OCI-LY3 (cell line): Measurements from ENCODE around the gene RIN1.

Source experiments
- H2AFZ ChIP-seq: fragments of 200-600, 300-600 bp; shearing (Covaris generic); 2 replicates; pipeline ENCODE4 v1.6.0; 2014; ENCODE audit warnings: antibody characterized with exemption, low read depth, low read length
- H3K27ac ChIP-seq: fragments of 200-600, 300-600 bp; sonication (generic); 2 replicates; pipeline ENCODE4 v1.5.1; 2014; ENCODE audit warnings: mild to moderate bottlenecking, low read length, moderate library complexity, mixed read lengths
- H3K27me3 ChIP-seq: fragments of 200-600, 300-600 bp; sonication (generic); 2 replicates; pipeline ENCODE4 v1.6.1; 2014; ENCODE audit warnings: low read depth, low read length, mixed read lengths
- H3K36me3 ChIP-seq: fragments of 200-600, 300-600 bp; sonication (generic); replicated peaks from 2 replicates; pipeline ENCODE3; 2014; ENCODE audit warnings: low read depth, low read length, mixed read lengths
- H3K4me1 ChIP-seq: fragments of 300-600, 200-600 bp; sonication (generic); 2 replicates; pipeline ENCODE4 v1.6.1; 2014; ENCODE audit warnings: low read length, mixed read lengths
- H3K4me2 ChIP-seq: fragments of 200-600, 300-600 bp; sonication (generic); 2 replicates; pipeline ENCODE4 v1.6.1; 2014; ENCODE audit warnings: low read length, mixed read lengths
- H3K4me3 ChIP-seq: fragments of 300-600, 200-600 bp; sonication (generic); 2 replicates; pipeline ENCODE4 v1.5.1; 2014; ENCODE audit warnings: antibody characterized with exemption, mild to moderate bottlenecking, low read length, moderate library complexity
- H3K79me2 ChIP-seq: fragments of 300-600, 200-600 bp; shearing (Covaris generic); 2 replicates; pipeline ENCODE4 v1.6.1; 2014; ENCODE audit warnings: mild to moderate bottlenecking, low read length, mixed read lengths
- H3K9ac ChIP-seq: fragments of 300-600, 200-600 bp; shearing (Covaris generic); 2 replicates; pipeline ENCODE4 v1.6.0; 2014; ENCODE audit warnings: mild to moderate bottlenecking, low read length, moderate library complexity
- H3K9me3 ChIP-seq: fragments of 200-600, 300-600 bp; shearing (Covaris generic); 2 replicates; pipeline ENCODE4 v1.6.1; 2014; ENCODE audit warnings: low read length, mixed read lengths; ENCODE audit not compliant: insufficient read depth
- H4K20me1 ChIP-seq: fragments of 200-600, 300-600 bp; sonication (generic); 2 replicates; pipeline ENCODE4 v1.6.1; 2016; ENCODE audit warnings: low read length, mixed read lengths; ENCODE audit not compliant: insufficient read depth
- CTCF ChIP-seq: fragments of 200-600, 300-600 bp; sonication (generic); IDR thresholded peaks from 2 replicates; pipeline ENCODE4 v1.5.1; 2014; ENCODE audit warnings: antibody characterized with exemption, low read length, low read depth
- EZH2phosphoT487 ChIP-seq: fragments of 200-600 bp; shearing (Covaris generic); IDR thresholded peaks from 2 replicates; pipeline ENCODE4 v1.6.1; 2018; ENCODE audit warnings: antibody characterized with exemption, mixed run types, low read depth

Gene RIN1

GRCh38 chr11:66340596-66341501, 4.6 kb upstream of the RIN1 start:
- TF ChIP-seq EZH2phosphoT487 (no peak), CTCF (no peak)
- H4K20me1 ChIP-seq = no peaks in the 10 kb centered on the region
- H3K4me2 ChIP-seq = no peak overlapping the region
- no peak overlapping the region for H3K27ac ChIP-seq
- peaks cover 13% of the 10 kb centered on the region for H3K4me1 ChIP-seq
- no peak overlapping the region for H3K4me3 ChIP-seq
- H2AFZ ChIP-seq = no peak overlapping the region
- no peak overlapping the region for H3K9ac ChIP-seq
- H3K9me3 ChIP-seq = no peaks in the 10 kb centered on the region
- H3K27me3 ChIP-seq = no peaks in the 10 kb centered on the region
- peaks cover 23% of the 10 kb centered on the region for H3K79me2 ChIP-seq
- H3K36me3 ChIP-seq = peaks cover 34% of the 10 kb centered on the region

GRCh38 chr11:66339686-66340483, 3.7 kb upstream of the RIN1 start:
- TF ChIP-seq EZH2phosphoT487 (no peak), CTCF (no peak)
- H3K4me3 ChIP-seq = no peak overlapping the region

GRCh38 chr11:66339162-66339675, 3.0 kb upstream of the RIN1 start:
- Histone ChIP-seq H3K4me3 (no peak overlapping the region), H3K9ac (no peak overlapping the region), H3K79me2 (peaks cover 16% of the 10 kb centered on the region), H4K20me1 (no peaks in the 10 kb centered on the region), H3K27ac (no peak overlapping the region), H3K27me3 (no peaks in the 10 kb centered on the region), H2AFZ (no peak overlapping the region), H3K4me2 (no peak overlapping the region), H3K4me1 (peaks cover 7% of the 10 kb centered on the region), H3K9me3 (no peaks in the 10 kb centered on the region), H3K36me3 (peaks cover 34% of the 10 kb centered on the region)
- no peak for TF ChIP-seq CTCF
- no peak for TF ChIP-seq EZH2phosphoT487

More at GRCh38 chr11:66339686-66340483, 3.7 kb upstream of the RIN1 start:
- Histone ChIP-seq H3K4me1 (peaks cover 8% of the 10 kb centered on the region), H3K27ac (no peak overlapping the region), H3K36me3 (peaks cover 34% of the 10 kb centered on the region), H2AFZ (no peak overlapping the region), H3K27me3 (no peaks in the 10 kb centered on the region), H3K79me2 (peaks cover 23% of the 10 kb centered on the region), H3K9me3 (no peaks in the 10 kb centered on the region), H3K9ac (no peak overlapping the region), H4K20me1 (no peaks in the 10 kb centered on the region), H3K4me2 (no peak overlapping the region)
